SK-N-MC (cell line): ENCODE measurements around the gene GINM1.

Experiments used
- DNase-seq: peaks from one replicate; pipeline ENCODE4 v3.0.0-alpha.2; 2011; ENCODE audit warnings: low read depth, low spot score
- H3K27ac ChIP-seq: fragments of 200-600 bp; sonication (generic); 2 replicates; pipeline ENCODE4 v1.5.1; 2016; ENCODE audit warnings: mixed run types
- H3K36me3 ChIP-seq: fragments of 200-600 bp; sonication (generic); 2 replicates; pipeline ENCODE4 v1.6.1; 2017; ENCODE audit warnings: antibody characterized with exemption, low read length, mixed read lengths; ENCODE audit not compliant: insufficient read depth
- H3K4me3 ChIP-seq: fragments of 200-600 bp; sonication (generic); 2 replicates; pipeline ENCODE4 v1.5.1; 2016
- H3K9ac ChIP-seq: fragments of 200-600 bp; sonication (generic); 2 replicates; pipeline ENCODE4 v1.8.0; 2017; ENCODE audit warnings: mixed run types, mixed read lengths; ENCODE audit not compliant: insufficient read length
- H3K9me3 ChIP-seq: fragments of 200-600 bp; sonication (generic); 2 replicates; pipeline ENCODE4 v1.6.1; 2017; ENCODE audit warnings: low read depth, mild to moderate bottlenecking, antibody characterized with exemption, low read length, moderate library complexity, mixed read lengths
- EZH2 ChIP-seq: fragments of 200-600 bp; sonication (generic); IDR thresholded peaks from one replicate; pipeline ENCODE4 v1.6.1; 2017; ENCODE audit warnings: antibody characterized with exemption
- FOXP2 ChIP-seq: optimal IDR thresholded peaks from 2 replicates; pipeline ENCODE3; 2011; ENCODE audit warnings: mild to moderate bottlenecking, moderate library complexity; ENCODE audit not compliant: insufficient read depth; ENCODE audit errors: extremely low read length, control extremely low read depth
- POLR2AphosphoS5 ChIP-seq: IDR thresholded peaks from 2 replicates; pipeline ENCODE4 v1.6.1; 2012; ENCODE audit warnings: mild to moderate bottlenecking, low read depth, low read length, borderline replicate concordance

Gene GINM1

GRCh38 chr6:149565527-149566409 is at the start of gene GINM1:
Gene GINM1, plus strand, starts transcription at chr6:149566375. Its CDS starts 40 bp downstream, at chr6:149566415.
- TF ChIP-seq FOXP2 (no peak), POLR2AphosphoS5 (no peak), EZH2 (no peak)
- Histone ChIP-seq H3K9ac (peak within 1 kb of the TSS; percentile 91), H3K9me3 (no peaks in the 10 kb centered on the region), H3K36me3 (no peaks in the 10 kb centered on the region), H3K4me3 (peak within 1 kb of the TSS; percentile 88), H3K27ac (no peak within 1 kb of the TSS)
- peak; percentile 62 for DNase-seq

GRCh38 chr6:149529650-149530049 is 36.5 kb upstream of the GINM1 start:
- Histone ChIP-seq H3K27ac (no peak overlapping the region), H3K36me3 (peaks cover 71% of the 10 kb centered on the region), H3K9me3 (no peaks in the 10 kb centered on the region), H3K4me3 (no peak overlapping the region), H3K9ac (no peak overlapping the region)
- no peak for TF ChIP-seq EZH2
- TF ChIP-seq POLR2AphosphoS5: no peak
- no peak for TF ChIP-seq FOXP2
- no peak for DNase-seq

GRCh38 chr6:149534742-149535141 is 31.4 kb upstream of the GINM1 start:
- no peak overlapping the region for H3K4me3 ChIP-seq
- no peak for DNase-seq
- no peak for TF ChIP-seq POLR2AphosphoS5
- no peak for TF ChIP-seq FOXP2
- no peak for TF ChIP-seq EZH2
- no peaks in the 10 kb centered on the region for H3K9me3 ChIP-seq
- no peak overlapping the region for H3K27ac ChIP-seq
- H3K36me3 ChIP-seq: peaks cover 73% of the 10 kb centered on the region
- no peak overlapping the region for H3K9ac ChIP-seq

GRCh38 chr6:149541139-149541538 is 25.0 kb upstream of the GINM1 start:
- Histone ChIP-seq H3K36me3 (peaks cover 36% of the 10 kb centered on the region), H3K27ac (no peak overlapping the region), H3K9me3 (no peaks in the 10 kb centered on the region), H3K4me3 (no peak overlapping the region), H3K9ac (no peak overlapping the region)
- TF ChIP-seq EZH2 (no peak), FOXP2 (no peak), POLR2AphosphoS5 (no peak)
- DNase-seq: no peak

GRCh38 chr6:149544646-149545257 is 21.4 kb upstream of the GINM1 start:
- DNase-seq: no peak
- H3K36me3 ChIP-seq: peaks cover 11% of the 10 kb centered on the region
- H3K9me3 ChIP-seq: no peaks in the 10 kb centered on the region
- peak overlapping the region; percentile 80 for H3K4me3 ChIP-seq
- H3K27ac ChIP-seq: no peak overlapping the region
- H3K9ac ChIP-seq: peak overlapping the region; percentile 87
- TF ChIP-seq FOXP2 (no peak), POLR2AphosphoS5 (no peak), EZH2 (no peak)

- peaks cover 7% of the 10 kb centered on the region for H3K36me3 ChIP-seq
- H3K9ac ChIP-seq: peak overlapping the region; percentile 87
- no peak for DNase-seq
- peak overlapping the region; percentile 80 for H3K4me3 ChIP-seq
- no peak for TF ChIP-seq EZH2
- no peak for TF ChIP-seq POLR2AphosphoS5
- TF ChIP-seq FOXP2: no peak
- H3K27ac ChIP-seq: peak overlapping the region; percentile 86
- H3K9me3 ChIP-seq: no peaks in the 10 kb centered on the region
These were observed 20.9 kb upstream of the GINM1 start for GRCh38 chr6:149545258-149545753.

GRCh38 chr6:149545754-149546471 is 20.3 kb upstream of the GINM1 start, which contains the start of gene PPIL4:
Gene PPIL4, minus strand, starts transcription at chr6:149546043. Its CDS starts 38 bp downstream, at chr6:149546005.
- Histone ChIP-seq H3K9ac (peak within 1 kb of the TSS; percentile 87), H3K4me3 (peak within 1 kb of the TSS; percentile 80), H3K27ac (peak within 1 kb of the TSS; percentile 92), H3K36me3 (peaks cover 3% of the 10 kb centered on the region), H3K9me3 (no peaks in the 10 kb centered on the region)
- TF ChIP-seq POLR2AphosphoS5 (peak; percentile 93), EZH2 (no peak), FOXP2 (no peak)
- DNase-seq: peak; percentile 52
